H1 (cell line): Measurements from ENCODE around the gene NPR1. TPM values are rescaled to one million over a fixed set of nuclear protein-coding genes. Genes with fewer than 3 reads are reported as not detected.

Experiments
- CTCF ChIA-PET: fragments of 300-600 bp; sonication (Branson Sonifier 250); formaldehyde crosslinking; loops from one replicate; lab custom pipeline; 2021; ENCODE audit not compliant: partially characterized antibody; lab: Charles Lee
- POLR2A ChIA-PET: fragments of 300-600 bp; sonication (Branson Sonifier 250); formaldehyde crosslinking; loops from one replicate; lab custom pipeline; 2021; ENCODE audit warnings: inconsistent platforms; ENCODE audit not compliant: partially characterized antibody; lab: Charles Lee
- DNase-seq, 2 experiments: peaks; one replicate each; pipeline versions ENCODE4 v3.0.0 to v3.0.0-alpha.2; 2010 to 2022; ENCODE audit warnings: low spot score in 2 of 2, low read depth in 1 of 2, mixed read lengths in 1 of 2
- FAIRE-seq: peaks from 2 replicates; lab custom pipeline; 2011; peaks lifted over from hg19 to GRCh38; lab: Jason Lieb, UNC
- H2AFZ ChIP-seq: 2 replicates; pipeline ENCODE4 v1.8.1; 2012; ENCODE audit warnings: low read length, inconsistent platforms
- H2AK5ac ChIP-seq: 2 replicates; pipeline ENCODE4 v1.6.1; 2013; ENCODE audit warnings: low read depth, low read length
- H2BK120ac ChIP-seq: replicated peaks from 2 replicates; pipeline ENCODE3; 2013; ENCODE audit warnings: low read depth, low read length, inconsistent platforms
- H2BK12ac ChIP-seq: 2 replicates; pipeline ENCODE4 v1.6.1; 2013; ENCODE audit warnings: low read depth, low read length
- H2BK15ac ChIP-seq: 2 replicates; pipeline ENCODE4 v1.6.1; 2013; ENCODE audit warnings: low read length
- H2BK20ac ChIP-seq: 2 replicates; pipeline ENCODE4 v1.6.1; 2013; ENCODE audit warnings: low read length
- H2BK5ac ChIP-seq: 2 replicates; pipeline ENCODE4 v1.6.1; 2013; ENCODE audit warnings: low read depth, low read length
- H3K14ac ChIP-seq: 2 replicates; pipeline ENCODE4 v1.6.1; 2013; ENCODE audit warnings: inconsistent platforms; ENCODE audit not compliant: insufficient read length
- H3K18ac ChIP-seq: 2 replicates; pipeline ENCODE4 v1.6.1; 2013; ENCODE audit warnings: low read length; ENCODE audit errors: extremely low read depth
- H3K23ac ChIP-seq: 2 replicates; pipeline ENCODE4 v1.6.1; 2013; ENCODE audit warnings: inconsistent platforms; ENCODE audit not compliant: insufficient read length
- H3K23me2 ChIP-seq: 2 replicates; pipeline ENCODE4 v1.6.1; 2013; ENCODE audit warnings: low read depth, low read length
- H3K27ac ChIP-seq: 2 replicates; pipeline ENCODE4 v1.6.1; 2011; ENCODE audit warnings: low read depth, low read length, inconsistent platforms
- H3K27me3 ChIP-seq, 4 experiments: replicated peaks in 1 of 4; 1 replicate in 1 of 4; 2 replicates in 3 of 4; pipeline versions ENCODE4 v1.6.1 to v1.8.1; 2011 to 2013; ENCODE audit warnings: low read length in 3 of 4, mild to moderate bottlenecking in 3 of 4, inconsistent platforms in 2 of 4, mixed read lengths in 2 of 4, moderate library complexity in 1 of 4; ENCODE audit not compliant: control insufficient read depth in 3 of 4, insufficient read depth in 3 of 4; ENCODE audit errors: extremely low read depth in 1 of 4
- H3K36me3 ChIP-seq, 4 experiments: 2 replicates each; pipeline versions ENCODE4 v1.6.1 to v1.8.1; 2011 to 2013; ENCODE audit warnings: mild to moderate bottlenecking in 4 of 4, low read length in 3 of 4, moderate library complexity in 2 of 4, control low read depth in 1 of 4, inconsistent platforms in 1 of 4; ENCODE audit not compliant: insufficient read depth in 4 of 4, control insufficient read depth in 2 of 4
- H3K4ac ChIP-seq: replicated peaks from 2 replicates; pipeline ENCODE3; 2013; ENCODE audit warnings: low read length, low read depth, mixed read lengths, inconsistent platforms; ENCODE audit not compliant: insufficient read length
- H3K4me1 ChIP-seq, 4 experiments: replicated peaks in 1 of 4; 1 replicate in 1 of 4; 2 replicates in 3 of 4; pipeline versions ENCODE4 v1.6.1 to v1.8.1; 2011 to 2013; ENCODE audit warnings: low read length in 3 of 4, inconsistent platforms in 2 of 4, mixed read lengths in 1 of 4; ENCODE audit not compliant: insufficient read depth in 4 of 4, control insufficient read depth in 3 of 4
- H3K4me2 ChIP-seq, 2 experiments: 2 replicates each; pipeline versions ENCODE4 v1.6.1 to v1.8.1; 2011 to 2013; ENCODE audit warnings: low read depth in 2 of 2, low read length in 2 of 2, control low read depth in 1 of 2, inconsistent platforms in 1 of 2, mild to moderate bottlenecking in 1 of 2; ENCODE audit not compliant: insufficient read depth in 1 of 2
- H3K4me3 ChIP-seq, 4 experiments: fragments of 200-600, 300-600 bp in 1 of 4; sonication (generic), shearing (Covaris generic), sonication (Bioruptor Twin) in 1 of 4; 2 replicates each; pipeline versions ENCODE4 v1.5.1 to v1.8.1; 2011 to 2016; ENCODE audit warnings: low read length in 4 of 4, low read depth in 3 of 4, control low read depth in 2 of 4, inconsistent platforms in 2 of 4, mild to moderate bottlenecking in 2 of 4, mixed read lengths in 1 of 4, moderate library complexity in 1 of 4; ENCODE audit not compliant: insufficient read depth in 2 of 4; ENCODE audit errors: extremely low read depth in 1 of 4
- H3K56ac ChIP-seq: replicated peaks from 2 replicates; pipeline ENCODE3; 2013; ENCODE audit warnings: low read depth, mild to moderate bottlenecking, mixed read lengths, low read length, inconsistent platforms; ENCODE audit not compliant: insufficient read length
- H3K79me1 ChIP-seq: 2 replicates; pipeline ENCODE4 v1.6.1; 2013; ENCODE audit warnings: low read depth, low read length, control low read depth
- H3K79me2 ChIP-seq, 2 experiments: 2 replicates each; pipeline versions ENCODE4 v1.6.1 to v1.8.1; 2012 to 2013; ENCODE audit warnings: low read length in 2 of 2, mild to moderate bottlenecking in 2 of 2, inconsistent platforms in 1 of 2; ENCODE audit not compliant: insufficient read depth in 2 of 2, control insufficient read depth in 1 of 2
- H3K9ac ChIP-seq, 4 experiments: replicated peaks in 1 of 4; 1 replicate in 1 of 4; 2 replicates in 3 of 4; pipeline versions ENCODE4 v1.6.1 to v1.8.1; 2011 to 2013; ENCODE audit warnings: low read depth in 3 of 4, low read length in 3 of 4, control low read depth in 2 of 4, mild to moderate bottlenecking in 2 of 4, moderate library complexity in 2 of 4, inconsistent platforms in 1 of 4; ENCODE audit errors: extremely low read depth in 1 of 4
- H3K9me3 ChIP-seq, 2 experiments: 2 replicates each; pipeline versions ENCODE4 v1.6.1 to v1.8.1; 2012 to 2013; ENCODE audit warnings: mild to moderate bottlenecking in 2 of 2, moderate library complexity in 2 of 2, control low read depth in 1 of 2, inconsistent platforms in 1 of 2, low read depth in 1 of 2, low read length in 1 of 2, mixed read lengths in 1 of 2; ENCODE audit not compliant: insufficient read depth in 2 of 2
- H4K20me1 ChIP-seq, 2 experiments: replicated peaks in 1 of 2; 2 replicates each; pipeline versions ENCODE3 to v1.8.1; 2011 to 2013; ENCODE audit warnings: inconsistent platforms in 2 of 2, low read length in 2 of 2, mild to moderate bottlenecking in 1 of 2; ENCODE audit not compliant: insufficient read depth in 2 of 2, control insufficient read depth in 1 of 2
- H4K5ac ChIP-seq: 2 replicates; pipeline ENCODE4 v1.6.1; 2013; ENCODE audit warnings: low read length, low read depth, mixed read lengths, inconsistent platforms; ENCODE audit not compliant: insufficient read length
- H4K8ac ChIP-seq: 2 replicates; pipeline ENCODE4 v1.8.0; 2013; ENCODE audit warnings: mild to moderate bottlenecking, moderate library complexity, low read length, inconsistent platforms; ENCODE audit not compliant: insufficient read depth; ENCODE audit errors: extremely low read depth
- H4K91ac ChIP-seq: replicated peaks from 2 replicates; pipeline ENCODE3; 2013; ENCODE audit warnings: low read length, mixed read lengths, inconsistent platforms; ENCODE audit not compliant: insufficient read length
- ASH2L ChIP-seq: fragments of 200-600, 300-600 bp; sonication (generic); IDR thresholded peaks from one replicate; pipeline ENCODE4 v1.7.1; 2017; ENCODE audit warnings: low read length
- BACH1 ChIP-seq: IDR thresholded peaks from 2 replicates; pipeline ENCODE4 v1.6.1; 2012; ENCODE audit warnings: low read length, improper control_type of control experiment
- CHD2 ChIP-seq: IDR thresholded peaks from 2 replicates; pipeline ENCODE4 v1.6.1; 2012; ENCODE audit warnings: low read length, improper control_type of control experiment
- EZH2 ChIP-seq: fragments of 200-600 bp; sonication (generic); IDR thresholded peaks from 2 replicates; pipeline ENCODE4 v1.7.1; 2012; ENCODE audit warnings: low read depth, mild to moderate bottlenecking, moderate library complexity, low read length, inconsistent platforms; ENCODE audit not compliant: severe bottlenecking
- GTF2F1 ChIP-seq: IDR thresholded peaks from 2 replicates; pipeline ENCODE4 v1.6.1; 2012; ENCODE audit warnings: low read depth, low read length, improper control_type of control experiment, borderline replicate concordance
- JUN ChIP-seq: IDR thresholded peaks from 2 replicates; pipeline ENCODE4 v1.6.1; 2011; ENCODE audit warnings: low read depth, mild to moderate bottlenecking, improper control_type of control experiment, low read length
- MAFK ChIP-seq: IDR thresholded peaks from 2 replicates; pipeline ENCODE4 v1.6.1; 2012; ENCODE audit warnings: low read depth, mild to moderate bottlenecking, improper control_type of control experiment, low read length
- NRF1 ChIP-seq: IDR thresholded peaks from 2 replicates; pipeline ENCODE4 v1.6.1; 2011; ENCODE audit warnings: mild to moderate bottlenecking, low read depth, low read length, improper control_type of control experiment
- POLR2A ChIP-seq, 2 experiments: IDR thresholded peaks; 1 replicate in 1 of 2; 2 replicates in 1 of 2; pipeline ENCODE4 v1.6.1; 2011; ENCODE audit warnings: low read depth in 2 of 2, low read length in 2 of 2, mild to moderate bottlenecking in 2 of 2; ENCODE audit errors: control extremely low read depth in 1 of 2
- RAD21 ChIP-seq, 2 experiments: IDR thresholded peaks in 1 of 2; conservative IDR thresholded peaks in 1 of 2; 2 replicates each; pipeline ENCODE4 v1.6.1; 2011; ENCODE audit warnings: low read depth in 2 of 2, low read length in 2 of 2, improper control_type of control experiment in 1 of 2, inconsistent platforms in 1 of 2, mild to moderate bottlenecking in 1 of 2, moderate library complexity in 1 of 2
- RFX5 ChIP-seq: IDR thresholded peaks from 2 replicates; pipeline ENCODE4 v1.6.1; 2011; ENCODE audit warnings: low read depth, low read length, improper control_type of control experiment, borderline replicate concordance
- RXRA ChIP-seq: IDR thresholded peaks from 2 replicates; pipeline ENCODE4 v1.6.1; 2011; ENCODE audit warnings: low read depth, mild to moderate bottlenecking, low read length, moderate library complexity; ENCODE audit not compliant: insufficient read depth
- USF2 ChIP-seq: IDR thresholded peaks from 2 replicates; pipeline ENCODE4 v1.6.1; 2011; ENCODE audit warnings: low read length, improper control_type of control experiment
- WGBS, 2 experiments: shearing (Covaris generic) in 1 of 2; methylation state at CpG; one replicate each; pipeline versions ENCODE4 v1.1.6 to v1.1.7; 2013 to 2015; ENCODE audit warnings: low lambda C conversion rate in 2 of 2, mixed read lengths in 2 of 2, inconsistent platforms in 1 of 2, low coverage in 1 of 2, missing lambda C conversion rate in 1 of 2; ENCODE audit not compliant: insufficient replicate concordance in 2 of 2, insufficient coverage in 1 of 2, insufficient read length in 1 of 2; ENCODE audit errors: extremely low coverage in 1 of 2, missing lambda C conversion rate in 1 of 2; 5-methylcytosine and 5-hydroxymethylcytosine counted together
- polyA plus RNA-seq, 7 experiments: library from polyadenylated mRNA; depleted of rRNA in 3 of 7; stranded (reverse) in 5 of 7; unstranded in 2 of 7; fragments of >200 nt in 5 of 7; fragments of 200-250 nt in 2 of 7; gene quantifications; 1 replicate in 5 of 7; 2 replicates in 1 of 7; 4 replicates in 1 of 7; pipeline versions ENCODE4 v1.2.1 to v1.2.3, GENCODE V29; 2011 to 2013; ENCODE audit warnings: missing spikeins in 2 of 7, mixed read lengths in 2 of 7
- total RNA-seq: library from RNA; stranded (reverse); fragmentation: NEBNext Ultra II Directional; extraction: Animal tissue kit (Norgen Biotek cat#: 25700); gene quantifications from 2 replicates; pipeline ENCODE4 v1.2.1, GENCODE V29; 2021

The NPR1 gene
- total and polyA plus RNA-seq, 2 of the 8 experiments (the other 6 are each of a cell fraction or from before 2014, with no cell fraction given): 11.7 to 13.2 TPM

GRCh38 chr1:153711026-153711425 is 32.5 kb downstream of the NPR1 start:
- Histone ChIP-seq H3K56ac (no peak overlapping the region), H4K20me1 (no peaks in the 10 kb centered on the region), H2BK20ac (no peak overlapping the region), H3K4me3 (no peak overlapping the region), H3K14ac (no peak overlapping the region), H4K5ac (no peak overlapping the region), H3K23me2 (0 out of 2 replicates have a peak, but pooled peaks cover 2% of the 10 kb centered on the region), H2AK5ac (no peak overlapping the region), H4K8ac (no peak overlapping the region), H3K27ac (no peak overlapping the region), H3K23ac (no peak overlapping the region), H2AFZ (no peak overlapping the region), H4K91ac (no peak overlapping the region), H2BK120ac (no peak overlapping the region), H3K9ac (no peak overlapping the region), H3K4me1 (no peaks in the 10 kb centered on the region), H3K79me1 (no peaks in the 10 kb centered on the region), H3K36me3 (no peaks in the 10 kb centered on the region), H3K27me3 (no peaks in the 10 kb centered on the region), H2BK15ac (no peak overlapping the region), H3K4me2 (no peak overlapping the region), H2BK12ac (no peak overlapping the region; the same call in 1 of the 2 replicates), H2BK5ac (no peak overlapping the region), H3K79me2 (no peaks in the 10 kb centered on the region), H3K18ac (no peak overlapping the region), H3K9me3 (no peaks in the 10 kb centered on the region), H3K4ac (no peak overlapping the region)
- ChIA-PET POLR2A (no interaction called here), CTCF (interaction anchor here (0.9 to 5.8 kb wide), 2 partner anchors 32 to 44 kb away, joined by 3 to 45 read pairs; partner anchors contain the start of gene NPR1)
- no peak for FAIRE-seq
- 89% methylated on average over 7 of the region's 7 CpGs; no CpG with 5 or more reads in 1 of the 2 experiments for WGBS, 2 experiments
- no peak for DNase-seq
- TF ChIP-seq NRF1 (no peak), USF2 (no peak), CHD2 (no peak), BACH1 (no peak), MAFK (no peak), JUN (no peak), POLR2A (IDR thresholded peaks at IDR 0.05; ENCODE audit: control extremely low read depth in 1 of 2, low read depth in 2 of 2, low read length in 2 of 2) (no peak), RFX5 (no peak), EZH2 (no peak), ASH2L (no peak), GTF2F1 (no peak), RAD21 (IDR thresholded peaks at IDR 0.05 in 1 of 2, conservative IDR thresholded peaks at IDR 0.05 in 1 of 2; ENCODE audit: low read depth in 2 of 2, low read length in 2 of 2) (no peak), RXRA (no peak)
